A549 (cell line): ENCODE results near the gene TACC3. TPM values are rescaled to one million over a fixed set of nuclear protein-coding genes. Genes with fewer than 3 reads are reported as not detected.

Experiments
- ATAC-seq, 2 experiments: fragments of 200-7000 bp in 1 of 2; fragments of >200 bp in 1 of 2; cut with Nextera tagmentation in 1 of 2; cut with Tn5 transposase in 1 of 2; 3 replicates each; pipeline versions ENCODE4 v1.8.0 to v1.9.1; 2018 to 2020; ENCODE audit warnings: mild to moderate bottlenecking in 1 of 2, moderate library complexity in 1 of 2
- CTCF ChIA-PET: fragments of 300-600 bp; sonication (Branson Sonifier 250); formaldehyde crosslinking; extraction: SDS; loops from one replicate; lab custom pipeline; 2021; ENCODE audit warnings: antibody characterized with exemption, inconsistent platforms; lab: Yijun Ruan, JAX
- POLR2A ChIA-PET: fragments of 350-600 bp; formaldehyde crosslinking; extraction: SDS; loops from one replicate; lab custom pipeline; 2021; ENCODE audit warnings: antibody characterized with exemption, inconsistent platforms; lab: Yijun Ruan, JAX
- DNase-seq, 2 experiments: peaks; one replicate each; pipeline versions ENCODE4 v3.0.0 to v3.0.0-alpha.2; 2011 to 2016; ENCODE audit warnings: low read depth in 1 of 2, low spot score in 1 of 2
- FAIRE-seq: peaks from 2 replicates; lab custom pipeline; 2011; peaks lifted over from hg19 to GRCh38; lab: Jason Lieb, UNC
- H3K27ac ChIP-seq, 2 experiments: fragments of >200 bp; sonication (Bioruptor Twin); formaldehyde crosslinking; 3 replicates each; pipeline ENCODE4 v1.5.1; 2016 to 2017
- H3K4me1 ChIP-seq: fragments of >200 bp; sonication (Bioruptor Twin); formaldehyde crosslinking; 3 replicates; pipeline ENCODE4 v1.6.1; 2016
- H3K4me2 ChIP-seq: fragments of >200 bp; sonication (Bioruptor Twin); formaldehyde crosslinking; 3 replicates; pipeline ENCODE4 v1.6.1; 2016
- H3K4me3 ChIP-seq: fragments of >200 bp; sonication (Bioruptor Twin); formaldehyde crosslinking; 3 replicates; pipeline ENCODE4 v1.5.1; 2016
- H3K9me3 ChIP-seq: fragments of >200 bp; sonication (Bioruptor Twin); formaldehyde crosslinking; 3 replicates; pipeline ENCODE4 v1.6.1; 2016
- BCL3 ChIP-seq: fragments of >200 bp; sonication (Bioruptor Twin); formaldehyde crosslinking; IDR thresholded peaks from 3 replicates; pipeline ENCODE4 v1.6.1; 2016
- BHLHE40 ChIP-seq: IDR thresholded peaks from 2 replicates; pipeline ENCODE4 v1.6.1; 2012; ENCODE audit warnings: low read depth, low read length, inconsistent platforms
- CBX2 ChIP-seq: fragments of 200-600 bp; sonication (generic); IDR thresholded peaks from 2 replicates; pipeline ENCODE4 v1.6.1; 2016; ENCODE audit warnings: low read depth, mild to moderate bottlenecking, borderline replicate concordance
- CHD4 ChIP-seq: fragments of 200-600 bp; sonication (generic); IDR thresholded peaks from 2 replicates; pipeline ENCODE4 v1.6.1; 2016; ENCODE audit warnings: antibody characterized with exemption, mild to moderate bottlenecking, borderline replicate concordance
- EHMT2 ChIP-seq: fragments of 200-600 bp; sonication (generic); IDR thresholded peaks from 2 replicates; pipeline ENCODE4 v1.6.1; 2016; ENCODE audit warnings: antibody characterized with exemption, low read depth, mild to moderate bottlenecking, moderate library complexity
- FOXS1 ChIP-seq: fragments of 250-450 bp; sonication (Bioruptor Pico); IDR thresholded peaks from 2 replicates; pipeline ENCODE4 v1.5.0; 2020; ENCODE audit warnings: mild to moderate bottlenecking, moderate library complexity
- HDAC2 ChIP-seq: fragments of 200-600 bp; sonication (generic); IDR thresholded peaks from 2 replicates; pipeline ENCODE4 v1.6.1; 2016
- HEYL ChIP-seq: fragments of 250-450 bp; sonication (Bioruptor Pico); IDR thresholded peaks from 2 replicates; pipeline ENCODE4 v1.8.0; 2021; ENCODE audit warnings: mild to moderate bottlenecking, moderate library complexity
- HOXB13 ChIP-seq: fragments of 250-450 bp; sonication (Bioruptor Pico); IDR thresholded peaks from 2 replicates; pipeline ENCODE4 v1.5.0; 2020; ENCODE audit warnings: low read depth, mild to moderate bottlenecking, moderate library complexity
- HOXB5 ChIP-seq: fragments of 250-450 bp; sonication (Bioruptor Pico); IDR thresholded peaks from 2 replicates; pipeline ENCODE4 v1.5.0; 2020; ENCODE audit warnings: mild to moderate bottlenecking, moderate library complexity
- JUN ChIP-seq, 2 experiments: fragments of >200 bp; sonication (Bioruptor Twin); formaldehyde crosslinking; IDR thresholded peaks; 2 replicates in 1 of 2; 3 replicates in 1 of 2; pipeline ENCODE4 v1.6.1; 2016 to 2017
- JUNB ChIP-seq: fragments of >200 bp; sonication (Bioruptor Twin); formaldehyde crosslinking; IDR thresholded peaks from 2 replicates; pipeline ENCODE4 v1.6.1; 2016
- MAZ ChIP-seq: fragments of 150-350 bp; IDR thresholded peaks from 2 replicates; pipeline ENCODE4 v1.6.1; 2014; ENCODE audit warnings: antibody characterized with exemption, low read depth, low read length, borderline replicate concordance
- MYC ChIP-seq: IDR thresholded peaks from 2 replicates; pipeline ENCODE4 v1.6.1; 2012; ENCODE audit warnings: mild to moderate bottlenecking, inconsistent platforms, low read length, improper control_type of control experiment, borderline replicate concordance
- NPAS2 ChIP-seq: fragments of 250-450 bp; sonication (Bioruptor Pico); IDR thresholded peaks from 2 replicates; pipeline ENCODE4 v1.8.0; 2022; ENCODE audit warnings: mild to moderate bottlenecking, moderate library complexity, borderline replicate concordance
- NR3C1 ChIP-seq: fragments of >200 bp; sonication (Bioruptor Twin); formaldehyde crosslinking; IDR thresholded peaks from 3 replicates; pipeline ENCODE4 v1.6.1; 2017
- PBX3 ChIP-seq: IDR thresholded peaks from 2 replicates; pipeline ENCODE4 v1.6.1; 2012
- PHF8 ChIP-seq: fragments of 200-600 bp; sonication (generic); IDR thresholded peaks from 2 replicates; pipeline ENCODE4 v1.6.1; 2016; ENCODE audit warnings: low read depth, mild to moderate bottlenecking, antibody characterized with exemption, moderate library complexity, borderline replicate concordance
- POLR2A ChIP-seq: IDR thresholded peaks from 2 replicates; pipeline ENCODE4 v1.6.1; 2012; ENCODE audit warnings: mild to moderate bottlenecking, low read length
- POLR2AphosphoS2 ChIP-seq: conservative IDR thresholded peaks from 2 replicates; pipeline ENCODE4 v1.6.1; 2012; ENCODE audit warnings: low read length, improper control_type of control experiment, inconsistent platforms
- SMC3 ChIP-seq: fragments of >200 bp; sonication (Bioruptor Twin); formaldehyde crosslinking; IDR thresholded peaks from 3 replicates; pipeline ENCODE4 v1.6.1; 2018; ENCODE audit warnings: inconsistent platforms
- TP53 ChIP-seq: fragments of 250-450 bp; sonication (Bioruptor Pico); IDR thresholded peaks from 2 replicates; pipeline ENCODE4 v1.5.0; 2021; ENCODE audit warnings: mild to moderate bottlenecking, moderate library complexity
- ZSCAN20 ChIP-seq: fragments of 250-450 bp; sonication (Bioruptor Pico); IDR thresholded peaks from 2 replicates; pipeline ENCODE4 v1.8.0; 2022; ENCODE audit warnings: mild to moderate bottlenecking, moderate library complexity
- WGBS: methylation state at CpG from one replicate; pipeline ENCODE4 v1.1.6; 2017; ENCODE audit errors: missing lambda C conversion rate; 5-methylcytosine and 5-hydroxymethylcytosine counted together
- polyA plus RNA-seq, 4 experiments: library from polyadenylated mRNA; depleted of rRNA in 3 of 4; stranded (reverse); fragments of >200 nt; fragmentation: RNase III in 1 of 4; extraction: RNeasy Plus Mini Kit Qiagen cat#74134 plus additional on column Dnase treatment in 1 of 4; gene quantifications; 2 replicates in 3 of 4; 3 replicates in 1 of 4; pipeline ENCODE4 v1.2.3, GENCODE V29; 2011 to 2017
- TF ChIP-seq, protein P1 (sequence below): IDR thresholded peaks from 2 replicates; pipeline ENCODE4 v1.6.1; 2012; ENCODE audit warnings: low read depth, borderline replicate concordance
- TF ChIP-seq, protein P2 (sequence below): fragments of 150-350 bp; IDR thresholded peaks from 2 replicates; pipeline ENCODE4 v1.6.1; 2014; ENCODE audit warnings: low read depth, mild to moderate bottlenecking, low read length

Gene TACC3
- polyA plus RNA-seq, 2 of the 4 experiments (the other 2 are of a cell fraction): 25.9 to 70.6 TPM

GRCh38 chr4:1762264-1763010, 41.1 kb downstream of the TACC3 start:
- H3K4me2 ChIP-seq: no peak overlapping the region
- ATAC-seq: no peak
- H3K9me3 ChIP-seq: no peaks in the 10 kb centered on the region
- peak overlapping the region in 1 of 2 experiments; percentile 63; a peak in 1 of 6 replicates for H3K27ac ChIP-seq
- no peak overlapping the region for H3K4me3 ChIP-seq
- 80% methylated on average over 1 of the region's 20 CpGs for WGBS
- no peak for FAIRE-seq
- TF ChIP-seq POLR2AphosphoS2 (no peak), HOXB13 (no peak), SMC3 (no peak)
- TF ChIP-seq, all 56 proteins: peak for 0
- ChIA-PET CTCF (interaction anchor here (0.6 kb wide), 1 partner anchor 20 kb away, joined by 3 read pairs; no protein-coding TSS in a partner anchor), POLR2A (no interaction called here)
- no peak for DNase-seq
- peaks cover 40% of the 10 kb centered on the region for H3K4me1 ChIP-seq

DNA sequence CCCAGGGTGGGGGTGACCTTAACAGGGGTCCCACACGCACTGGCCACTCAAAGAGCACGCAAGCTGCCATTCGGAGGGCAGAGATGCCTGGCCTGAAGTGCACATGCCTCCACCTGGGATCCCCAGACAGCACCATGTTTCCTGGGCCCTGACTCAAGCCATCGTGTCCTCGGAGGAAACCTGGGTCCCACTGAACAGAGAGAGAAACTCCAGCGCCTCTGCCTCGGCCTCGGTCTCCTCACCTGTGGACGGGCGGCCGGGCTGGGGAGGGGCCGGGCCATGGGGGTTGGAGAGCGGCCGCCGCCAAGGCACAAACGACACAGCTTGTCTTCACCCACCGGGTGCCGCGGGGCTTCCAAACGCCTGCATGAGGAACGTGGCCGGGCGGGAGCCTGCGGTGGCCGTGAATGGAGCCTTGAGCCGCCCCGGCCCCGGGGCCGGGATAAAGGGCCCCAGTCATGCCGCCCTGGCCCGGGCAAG, 41.8 kb downstream of the TACC3 start:
- DNase-seq (no peak), ATAC-seq (no peak), FAIRE-seq (no peak)
- Histone ChIP-seq H3K4me2 (no peak overlapping the region), H3K4me3 (no peak overlapping the region), H3K4me1 (peaks cover 38% of the 10 kb centered on the region), H3K9me3 (no peaks in the 10 kb centered on the region), H3K27ac (peak overlapping the region in 1 of 2 experiments; percentile 63; a peak in 2 of 6 replicates)
- ChIA-PET POLR2A (no interaction called here), CTCF (no interaction called here)
- TF ChIP-seq FOXS1 (CRISPR knock-in tag) (no peak), TP53 (no peak), MYC (no peak), CBX2 (no peak), HOXB5 (CRISPR knock-in tag) (no peak), JUNB (no peak), HEYL (CRISPR knock-in tag) (no peak), BHLHE40 (no peak)
- TF ChIP-seq, protein P1, sequence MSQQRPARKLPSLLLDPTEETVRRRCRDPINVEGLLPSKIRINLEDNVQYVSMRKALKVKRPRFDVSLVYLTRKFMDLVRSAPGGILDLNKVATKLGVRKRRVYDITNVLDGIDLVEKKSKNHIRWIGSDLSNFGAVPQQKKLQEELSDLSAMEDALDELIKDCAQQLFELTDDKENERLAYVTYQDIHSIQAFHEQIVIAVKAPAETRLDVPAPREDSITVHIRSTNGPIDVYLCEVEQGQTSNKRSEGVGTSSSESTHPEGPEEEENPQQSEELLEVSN: no peak
- WGBS: 87% methylated on average over 3 of the region's 31 CpGs

DNA sequence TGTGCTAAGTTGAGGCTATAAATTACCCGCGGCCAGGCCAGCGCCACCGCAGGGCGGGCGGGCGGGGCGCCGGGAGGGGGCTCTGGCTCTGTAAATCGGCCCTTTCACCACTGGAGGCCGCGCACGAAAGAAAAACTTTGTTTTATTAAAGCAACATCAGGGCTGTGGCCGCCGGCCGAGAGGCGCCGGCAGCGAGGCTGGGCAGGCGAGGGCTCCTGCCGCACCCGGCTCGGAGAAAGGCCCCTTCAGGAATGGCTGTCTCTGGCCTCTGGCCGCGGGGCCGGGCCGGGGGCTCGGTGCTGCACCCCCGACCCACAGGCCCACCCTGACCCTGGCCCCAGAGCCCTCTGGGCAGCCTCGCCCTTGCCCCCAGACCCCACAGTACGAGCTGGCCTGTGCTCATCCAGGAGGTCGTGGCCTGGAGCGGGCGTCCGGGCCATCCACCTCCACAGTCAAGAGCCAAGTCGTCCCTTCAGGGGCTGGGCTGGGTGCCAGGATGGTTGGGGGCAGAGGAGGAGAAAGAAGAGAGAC, 42.3 kb downstream of the TACC3 start:
- ChIA-PET POLR2A (no interaction called here), CTCF (no interaction called here)
- H3K4me1 ChIP-seq: peaks cover 40% of the 10 kb centered on the region
- FAIRE-seq: no peak
- no peak for DNase-seq
- H3K4me2 ChIP-seq: no peak overlapping the region
- TF ChIP-seq PHF8 (no peak), EHMT2 (no peak)
- ATAC-seq: no peak
- peak overlapping the region in 1 of 2 experiments; percentile 63; a peak in 2 of 6 replicates for H3K27ac ChIP-seq
- H3K4me3 ChIP-seq: no peak overlapping the region
- WGBS: 73% methylated on average over 11 of the region's 36 CpGs
- no peaks in the 10 kb centered on the region for H3K9me3 ChIP-seq

GRCh38 chr4:1764670-1765069, 43.3 kb downstream of the TACC3 start:
- Histone ChIP-seq H3K4me2 (no peak overlapping the region), H3K9me3 (no peaks in the 10 kb centered on the region), H3K4me1 (peaks cover 43% of the 10 kb centered on the region), H3K4me3 (no peak overlapping the region), H3K27ac (peak overlapping the region in 1 of 2 experiments; percentile 100; a peak in 4 of 6 replicates)
- WGBS: 93% methylated on average over 3 of the region's 9 CpGs
- FAIRE-seq (no peak), ATAC-seq (no peak), DNase-seq (no peak)
- ChIA-PET CTCF (interaction anchor here (0.7 to 2.8 kb wide), 5 partner anchors 10 to 44 kb away, joined by 3 to 8 read pairs (median 6); no protein-coding TSS in a partner anchor), POLR2A (no interaction called here)
- TF ChIP-seq NPAS2 (CRISPR knock-in tag) (no peak), CHD4 (no peak), SMC3 (no peak), BCL3 (no peak), JUN (IDR thresholded peaks at IDR 0.05) (no peak), CBX2 (no peak), HDAC2 (no peak), ZSCAN20 (no peak), PBX3 (no peak), POLR2A (no peak), MAZ (no peak), NR3C1 (no peak)
- TF ChIP-seq, protein P2, sequence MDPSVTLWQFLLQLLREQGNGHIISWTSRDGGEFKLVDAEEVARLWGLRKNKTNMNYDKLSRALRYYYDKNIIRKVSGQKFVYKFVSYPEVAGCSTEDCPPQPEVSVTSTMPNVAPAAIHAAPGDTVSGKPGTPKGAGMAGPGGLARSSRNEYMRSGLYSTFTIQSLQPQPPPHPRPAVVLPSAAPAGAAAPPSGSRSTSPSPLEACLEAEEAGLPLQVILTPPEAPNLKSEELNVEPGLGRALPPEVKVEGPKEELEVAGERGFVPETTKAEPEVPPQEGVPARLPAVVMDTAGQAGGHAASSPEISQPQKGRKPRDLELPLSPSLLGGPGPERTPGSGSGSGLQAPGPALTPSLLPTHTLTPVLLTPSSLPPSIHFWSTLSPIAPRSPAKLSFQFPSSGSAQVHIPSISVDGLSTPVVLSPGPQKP: no peak
- TF ChIP-seq, protein P1: no peak
